Measurements from ENCODE around the gene AOC3. TPM values are rescaled to one million over a fixed set of nuclear protein-coding genes. Genes with fewer than 3 reads are reported as not detected.

Gene AOC3
- total and polyA plus RNA-seq, 2 of the 13 experiments (the other 11 are each of a cell fraction or from before 2014, with no cell fraction given), result 8.7 to 51.7 TPM

DNA sequence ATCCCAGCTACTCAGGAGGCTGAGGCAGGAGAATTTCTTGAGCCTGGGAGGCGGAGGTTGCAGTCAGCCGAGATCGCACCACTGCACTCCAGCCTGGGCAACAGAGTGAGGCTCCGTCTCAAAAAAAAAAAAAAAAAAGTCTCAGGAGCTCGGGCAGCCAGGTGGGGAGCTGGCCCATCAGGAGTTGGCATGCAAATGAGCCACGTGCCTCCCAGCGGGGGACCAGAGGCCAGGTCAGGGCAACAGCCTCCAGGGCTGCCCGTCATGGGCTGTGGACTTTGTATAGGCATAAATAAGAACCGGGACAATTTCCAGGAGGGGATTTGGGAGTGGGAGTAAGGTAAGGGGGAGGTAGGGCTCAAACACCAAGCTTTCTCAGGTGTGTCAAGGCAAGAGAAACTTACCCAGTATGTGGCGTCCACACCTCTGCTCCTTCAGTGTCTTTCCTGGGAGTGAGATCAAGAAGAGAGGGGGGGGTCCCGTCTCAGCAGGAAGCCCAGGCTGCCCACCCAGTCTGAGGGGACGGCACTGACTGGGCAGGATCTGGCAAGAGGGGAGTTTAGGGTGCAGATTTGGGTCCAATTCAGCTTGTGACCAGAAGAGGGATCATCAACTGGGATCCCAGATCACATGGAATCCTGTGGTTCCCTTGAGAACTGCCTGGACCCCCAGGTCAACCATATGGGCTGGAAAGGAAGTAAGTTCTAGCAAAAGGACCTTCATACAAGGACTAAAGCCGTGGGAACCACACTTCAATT, 27.3 kb downstream of the AOC3 start (continued):
- TF ChIP-seq HDAC1 (CRISPR knock-in tag; IDR thresholded peaks at IDR 0.05), result peak; percentile 53; the same call in 1 of the 2 replicates
- TF ChIP-seq ZFX (CRISPR knock-in tag; IDR thresholded peaks at IDR 0.05; ENCODE audit: low read depth), result peak; percentile 40; the same call in 1 of the 2 replicates
- no peak for TF ChIP-seq MAZ (IDR thresholded peaks at IDR 0.05; ENCODE audit: borderline replicate concordance, low read depth, low read length)
- no peak for TF ChIP-seq MAZ (CRISPR knock-in tag; IDR thresholded peaks at IDR 0.05; ENCODE audit: low read depth)
- TF ChIP-seq, protein P1, sequence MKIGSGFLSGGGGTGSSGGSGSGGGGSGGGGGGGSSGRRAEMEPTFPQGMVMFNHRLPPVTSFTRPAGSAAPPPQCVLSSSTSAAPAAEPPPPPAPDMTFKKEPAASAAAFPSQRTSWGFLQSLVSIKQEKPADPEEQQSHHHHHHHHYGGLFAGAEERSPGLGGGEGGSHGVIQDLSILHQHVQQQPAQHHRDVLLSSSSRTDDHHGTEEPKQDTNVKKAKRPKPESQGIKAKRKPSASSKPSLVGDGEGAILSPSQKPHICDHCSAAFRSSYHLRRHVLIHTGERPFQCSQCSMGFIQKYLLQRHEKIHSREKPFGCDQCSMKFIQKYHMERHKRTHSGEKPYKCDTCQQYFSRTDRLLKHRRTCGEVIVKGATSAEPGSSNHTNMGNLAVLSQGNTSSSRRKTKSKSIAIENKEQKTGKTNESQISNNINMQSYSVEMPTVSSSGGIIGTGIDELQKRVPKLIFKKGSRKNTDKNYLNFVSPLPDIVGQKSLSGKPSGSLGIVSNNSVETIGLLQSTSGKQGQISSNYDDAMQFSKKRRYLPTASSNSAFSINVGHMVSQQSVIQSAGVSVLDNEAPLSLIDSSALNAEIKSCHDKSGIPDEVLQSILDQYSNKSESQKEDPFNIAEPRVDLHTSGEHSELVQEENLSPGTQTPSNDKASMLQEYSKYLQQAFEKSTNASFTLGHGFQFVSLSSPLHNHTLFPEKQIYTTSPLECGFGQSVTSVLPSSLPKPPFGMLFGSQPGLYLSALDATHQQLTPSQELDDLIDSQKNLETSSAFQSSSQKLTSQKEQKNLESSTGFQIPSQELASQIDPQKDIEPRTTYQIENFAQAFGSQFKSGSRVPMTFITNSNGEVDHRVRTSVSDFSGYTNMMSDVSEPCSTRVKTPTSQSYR (CRISPR knock-in tag; IDR thresholded peaks at IDR 0.05; ENCODE audit: borderline replicate concordance), result no peak
- no peak; the same call in 1 of the 2 replicates for TF ChIP-seq DR1 (CRISPR knock-in tag; IDR thresholded peaks at IDR 0.05)
- TF ChIP-seq EP300 (IDR thresholded peaks at IDR 0.05; ENCODE audit: low read depth in 2 of 2, low read length in 2 of 2), result peak in 1 of 2 experiments; percentile 67; a peak in 2 of 4 replicates
- TF ChIP-seq EP300 (CRISPR knock-in tag; IDR thresholded peaks at IDR 0.05; ENCODE audit: borderline replicate concordance), result no peak
- TF ChIP-seq ZNF782 (CRISPR knock-in tag; IDR thresholded peaks at IDR 0.05; ENCODE audit: borderline replicate concordance), result no peak
- peak; percentile 39; the same call in 1 of the 2 replicates for TF ChIP-seq ZNF264 (CRISPR knock-in tag; IDR thresholded peaks at IDR 0.05)
- peak; percentile 25; the same call in 1 of the 2 replicates for TF ChIP-seq KAT8 (CRISPR knock-in tag; IDR thresholded peaks at IDR 0.05)
- peak; percentile 10; the same call in 1 of the 2 replicates for TF ChIP-seq RAD51 (IDR thresholded peaks at IDR 0.05; ENCODE audit: borderline replicate concordance)
- peak; percentile 59; the same call in 1 of the 2 replicates for TF ChIP-seq REPIN1 (CRISPR knock-in tag; IDR thresholded peaks at IDR 0.05; ENCODE audit: borderline replicate concordance, low read depth)
- no peak for TF ChIP-seq CBX2 (IDR thresholded peaks at IDR 0.05; ENCODE audit: low read depth, low read length)
- TF ChIP-seq CBX2 (CRISPR knock-in tag; IDR thresholded peaks at IDR 0.05; ENCODE audit: low read depth), result no peak
- TF ChIP-seq, protein P2, sequence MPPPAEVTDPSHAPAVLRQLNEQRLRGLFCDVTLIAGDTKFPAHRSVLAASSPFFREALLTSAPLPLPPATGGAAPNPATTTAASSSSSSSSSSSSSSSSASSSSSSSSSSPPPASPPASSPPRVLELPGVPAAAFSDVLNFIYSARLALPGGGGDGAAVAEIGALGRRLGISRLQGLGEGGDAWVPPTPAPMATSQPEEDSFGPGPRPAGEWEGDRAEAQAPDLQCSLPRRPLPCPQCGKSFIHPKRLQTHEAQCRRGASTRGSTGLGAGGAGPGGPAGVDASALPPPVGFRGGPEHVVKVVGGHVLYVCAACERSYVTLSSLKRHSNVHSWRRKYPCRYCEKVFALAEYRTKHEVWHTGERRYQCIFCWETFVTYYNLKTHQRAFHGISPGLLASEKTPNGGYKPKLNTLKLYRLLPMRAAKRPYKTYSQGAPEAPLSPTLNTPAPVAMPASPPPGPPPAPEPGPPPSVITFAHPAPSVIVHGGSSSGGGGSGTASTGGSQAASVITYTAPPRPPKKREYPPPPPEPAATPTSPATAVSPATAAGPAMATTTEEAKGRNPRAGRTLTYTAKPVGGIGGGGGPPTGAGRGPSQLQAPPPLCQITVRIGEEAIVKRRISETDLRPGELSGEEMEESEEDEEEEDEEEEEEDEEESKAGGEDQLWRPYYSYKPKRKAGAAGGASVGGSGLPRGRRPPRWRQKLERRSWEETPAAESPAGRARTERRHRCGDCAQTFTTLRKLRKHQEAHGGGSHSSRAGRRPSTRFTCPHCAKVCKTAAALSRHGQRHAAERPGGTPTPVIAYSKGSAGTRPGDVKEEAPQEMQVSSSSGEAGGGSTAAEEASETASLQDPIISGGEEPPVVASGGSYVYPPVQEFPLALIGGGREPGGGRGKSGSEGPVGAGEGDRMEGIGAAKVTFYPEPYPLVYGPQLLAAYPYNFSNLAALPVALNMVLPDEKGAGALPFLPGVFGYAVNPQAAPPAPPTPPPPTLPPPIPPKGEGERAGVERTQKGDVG (CRISPR knock-in tag; IDR thresholded peaks at IDR 0.05; ENCODE audit: borderline replicate concordance), result no peak; the same call in 1 of the 2 replicates
- no peak for TF ChIP-seq ZSCAN29 (CRISPR knock-in tag; conservative IDR thresholded peaks at IDR 0.05)
- no peak for TF ChIP-seq HCFC1 (IDR thresholded peaks at IDR 0.05; ENCODE audit: low read depth, low read length)
- 0 out of 2 replicates have a peak, but pooled peaks have one; percentile 30 for TF ChIP-seq FOXA3 (CRISPR knock-in tag; IDR thresholded peaks at IDR 0.05)
- TF ChIP-seq NRL (CRISPR knock-in tag; IDR thresholded peaks at IDR 0.05; ENCODE audit: borderline replicate concordance), result 0 out of 2 replicates have a peak, but pooled peaks have one; percentile 25
- TF ChIP-seq, protein P3, sequence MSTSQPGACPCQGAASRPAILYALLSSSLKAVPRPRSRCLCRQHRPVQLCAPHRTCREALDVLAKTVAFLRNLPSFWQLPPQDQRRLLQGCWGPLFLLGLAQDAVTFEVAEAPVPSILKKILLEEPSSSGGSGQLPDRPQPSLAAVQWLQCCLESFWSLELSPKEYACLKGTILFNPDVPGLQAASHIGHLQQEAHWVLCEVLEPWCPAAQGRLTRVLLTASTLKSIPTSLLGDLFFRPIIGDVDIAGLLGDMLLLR (CRISPR knock-in tag; IDR thresholded peaks at IDR 0.05), result 0 out of 2 replicates have a peak, but pooled peaks have one; percentile 46

All from HepG2 (cell line).